H1 (cell line): ENCODE results near the gene INVS. TPM values are rescaled to one million over a fixed set of nuclear protein-coding genes. Genes with fewer than 3 reads are reported as not detected.
A peak's percentile ranks its signal among the peaks of the same experiment; 100 is the strongest.

ENCODE experiments used
- ASH2L ChIP-seq: fragments of 200-600, 300-600 bp; sonication (generic); IDR thresholded peaks from one replicate; pipeline ENCODE4 v1.7.1; 2017; ENCODE audit warnings: low read length
- CBX8 ChIP-seq: fragments of 300-800, 300-1000 bp; sonication (generic); IDR thresholded peaks from 2 replicates; pipeline ENCODE4 v1.7.1; 2016; ENCODE audit warnings: low read depth, low read length, borderline replicate concordance
- POLR2A ChIP-seq, 2 experiments: IDR thresholded peaks; 1 replicate in 1 of 2; 2 replicates in 1 of 2; pipeline ENCODE4 v1.6.1; 2011; ENCODE audit warnings: low read depth in 2 of 2, low read length in 2 of 2, mild to moderate bottlenecking in 2 of 2; ENCODE audit errors: control extremely low read depth in 1 of 2
- RAD21 ChIP-seq, 2 experiments: IDR thresholded peaks in 1 of 2; conservative IDR thresholded peaks in 1 of 2; 2 replicates each; pipeline ENCODE4 v1.6.1; 2011; ENCODE audit warnings: low read depth in 2 of 2, low read length in 2 of 2, improper control_type of control experiment in 1 of 2, inconsistent platforms in 1 of 2, mild to moderate bottlenecking in 1 of 2, moderate library complexity in 1 of 2
- SIN3A ChIP-seq, 2 experiments: IDR thresholded peaks in 1 of 2; conservative IDR thresholded peaks in 1 of 2; 2 replicates each; pipeline ENCODE4 v1.6.1; 2011 to 2012; ENCODE audit warnings: low read length in 2 of 2, improper control_type of control experiment in 1 of 2, low read depth in 1 of 2, mild to moderate bottlenecking in 1 of 2
- SP1 ChIP-seq: IDR thresholded peaks from 2 replicates; pipeline ENCODE4 v1.6.1; 2011; ENCODE audit warnings: low read depth, low read length
- polyA plus RNA-seq, 7 experiments: library from polyadenylated mRNA; depleted of rRNA in 3 of 7; stranded (reverse) in 5 of 7; unstranded in 2 of 7; fragments of >200 nt in 5 of 7; fragments of 200-250 nt in 2 of 7; gene quantifications; 1 replicate in 5 of 7; 2 replicates in 1 of 7; 4 replicates in 1 of 7; pipeline versions ENCODE4 v1.2.1 to v1.2.3, GENCODE V29; 2011 to 2013; ENCODE audit warnings: missing spikeins in 2 of 7, mixed read lengths in 2 of 7
- total RNA-seq: library from RNA; stranded (reverse); fragmentation: NEBNext Ultra II Directional; extraction: Animal tissue kit (Norgen Biotek cat#: 25700); gene quantifications from 2 replicates; pipeline ENCODE4 v1.2.1, GENCODE V29; 2021
- TF ChIP-seq, protein P1 (sequence below): fragments of 300-600 bp; sonication (generic); IDR thresholded peaks from 2 replicates; pipeline ENCODE4 v1.7.1; 2012; ENCODE audit warnings: low read length, moderate library complexity, mild to moderate bottlenecking, inconsistent platforms; ENCODE audit not compliant: insufficient replicate concordance
- TF ChIP-seq, protein P2 (sequence below), 3 experiments: IDR thresholded peaks; 1 replicate in 2 of 3; 2 replicates in 1 of 3; pipeline versions ENCODE4 v1.5.1 to v1.6.1; 2011; ENCODE audit warnings: low read length in 3 of 3, mild to moderate bottlenecking in 3 of 3, inconsistent platforms in 2 of 3, low read depth in 1 of 3, moderate library complexity in 1 of 3; ENCODE audit not compliant: insufficient read depth in 1 of 3; ENCODE audit errors: control extremely low read depth in 1 of 3

Gene INVS
- total and polyA plus RNA-seq, 2 of the 8 experiments (the other 6 are each of a cell fraction or from before 2014, with no cell fraction given), result 4.1 to 6.9 TPM

DNA sequence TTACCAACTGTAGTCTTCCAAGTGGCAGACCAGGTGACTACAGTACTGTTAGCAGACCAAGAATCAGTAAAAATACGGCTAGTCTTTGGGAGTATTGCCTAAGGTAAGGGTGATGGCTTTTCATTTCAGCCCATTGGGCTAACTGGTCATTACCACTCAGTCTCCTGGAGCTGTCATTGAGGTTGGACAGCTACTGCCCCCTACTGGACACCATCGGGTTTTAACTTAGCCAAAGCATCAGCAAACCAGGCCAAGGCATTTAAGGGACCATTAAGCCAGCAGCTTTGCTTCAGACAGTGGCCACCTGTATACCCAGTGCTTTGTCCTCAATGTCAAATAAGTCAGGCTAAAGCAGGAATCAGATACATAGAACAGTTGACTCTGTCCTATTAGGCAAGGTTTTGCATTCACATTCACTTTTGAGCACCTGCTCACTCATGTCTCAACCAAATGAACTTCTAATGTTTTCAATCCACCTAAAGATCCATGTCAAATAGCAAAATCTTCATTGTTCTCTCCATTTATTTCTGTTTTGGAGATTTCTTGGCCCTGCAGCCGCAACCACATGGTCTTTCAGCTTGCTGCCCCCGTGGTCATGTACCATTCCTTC is 117.2 kb downstream of the INVS start (continued):
- TF ChIP-seq, protein P1, sequence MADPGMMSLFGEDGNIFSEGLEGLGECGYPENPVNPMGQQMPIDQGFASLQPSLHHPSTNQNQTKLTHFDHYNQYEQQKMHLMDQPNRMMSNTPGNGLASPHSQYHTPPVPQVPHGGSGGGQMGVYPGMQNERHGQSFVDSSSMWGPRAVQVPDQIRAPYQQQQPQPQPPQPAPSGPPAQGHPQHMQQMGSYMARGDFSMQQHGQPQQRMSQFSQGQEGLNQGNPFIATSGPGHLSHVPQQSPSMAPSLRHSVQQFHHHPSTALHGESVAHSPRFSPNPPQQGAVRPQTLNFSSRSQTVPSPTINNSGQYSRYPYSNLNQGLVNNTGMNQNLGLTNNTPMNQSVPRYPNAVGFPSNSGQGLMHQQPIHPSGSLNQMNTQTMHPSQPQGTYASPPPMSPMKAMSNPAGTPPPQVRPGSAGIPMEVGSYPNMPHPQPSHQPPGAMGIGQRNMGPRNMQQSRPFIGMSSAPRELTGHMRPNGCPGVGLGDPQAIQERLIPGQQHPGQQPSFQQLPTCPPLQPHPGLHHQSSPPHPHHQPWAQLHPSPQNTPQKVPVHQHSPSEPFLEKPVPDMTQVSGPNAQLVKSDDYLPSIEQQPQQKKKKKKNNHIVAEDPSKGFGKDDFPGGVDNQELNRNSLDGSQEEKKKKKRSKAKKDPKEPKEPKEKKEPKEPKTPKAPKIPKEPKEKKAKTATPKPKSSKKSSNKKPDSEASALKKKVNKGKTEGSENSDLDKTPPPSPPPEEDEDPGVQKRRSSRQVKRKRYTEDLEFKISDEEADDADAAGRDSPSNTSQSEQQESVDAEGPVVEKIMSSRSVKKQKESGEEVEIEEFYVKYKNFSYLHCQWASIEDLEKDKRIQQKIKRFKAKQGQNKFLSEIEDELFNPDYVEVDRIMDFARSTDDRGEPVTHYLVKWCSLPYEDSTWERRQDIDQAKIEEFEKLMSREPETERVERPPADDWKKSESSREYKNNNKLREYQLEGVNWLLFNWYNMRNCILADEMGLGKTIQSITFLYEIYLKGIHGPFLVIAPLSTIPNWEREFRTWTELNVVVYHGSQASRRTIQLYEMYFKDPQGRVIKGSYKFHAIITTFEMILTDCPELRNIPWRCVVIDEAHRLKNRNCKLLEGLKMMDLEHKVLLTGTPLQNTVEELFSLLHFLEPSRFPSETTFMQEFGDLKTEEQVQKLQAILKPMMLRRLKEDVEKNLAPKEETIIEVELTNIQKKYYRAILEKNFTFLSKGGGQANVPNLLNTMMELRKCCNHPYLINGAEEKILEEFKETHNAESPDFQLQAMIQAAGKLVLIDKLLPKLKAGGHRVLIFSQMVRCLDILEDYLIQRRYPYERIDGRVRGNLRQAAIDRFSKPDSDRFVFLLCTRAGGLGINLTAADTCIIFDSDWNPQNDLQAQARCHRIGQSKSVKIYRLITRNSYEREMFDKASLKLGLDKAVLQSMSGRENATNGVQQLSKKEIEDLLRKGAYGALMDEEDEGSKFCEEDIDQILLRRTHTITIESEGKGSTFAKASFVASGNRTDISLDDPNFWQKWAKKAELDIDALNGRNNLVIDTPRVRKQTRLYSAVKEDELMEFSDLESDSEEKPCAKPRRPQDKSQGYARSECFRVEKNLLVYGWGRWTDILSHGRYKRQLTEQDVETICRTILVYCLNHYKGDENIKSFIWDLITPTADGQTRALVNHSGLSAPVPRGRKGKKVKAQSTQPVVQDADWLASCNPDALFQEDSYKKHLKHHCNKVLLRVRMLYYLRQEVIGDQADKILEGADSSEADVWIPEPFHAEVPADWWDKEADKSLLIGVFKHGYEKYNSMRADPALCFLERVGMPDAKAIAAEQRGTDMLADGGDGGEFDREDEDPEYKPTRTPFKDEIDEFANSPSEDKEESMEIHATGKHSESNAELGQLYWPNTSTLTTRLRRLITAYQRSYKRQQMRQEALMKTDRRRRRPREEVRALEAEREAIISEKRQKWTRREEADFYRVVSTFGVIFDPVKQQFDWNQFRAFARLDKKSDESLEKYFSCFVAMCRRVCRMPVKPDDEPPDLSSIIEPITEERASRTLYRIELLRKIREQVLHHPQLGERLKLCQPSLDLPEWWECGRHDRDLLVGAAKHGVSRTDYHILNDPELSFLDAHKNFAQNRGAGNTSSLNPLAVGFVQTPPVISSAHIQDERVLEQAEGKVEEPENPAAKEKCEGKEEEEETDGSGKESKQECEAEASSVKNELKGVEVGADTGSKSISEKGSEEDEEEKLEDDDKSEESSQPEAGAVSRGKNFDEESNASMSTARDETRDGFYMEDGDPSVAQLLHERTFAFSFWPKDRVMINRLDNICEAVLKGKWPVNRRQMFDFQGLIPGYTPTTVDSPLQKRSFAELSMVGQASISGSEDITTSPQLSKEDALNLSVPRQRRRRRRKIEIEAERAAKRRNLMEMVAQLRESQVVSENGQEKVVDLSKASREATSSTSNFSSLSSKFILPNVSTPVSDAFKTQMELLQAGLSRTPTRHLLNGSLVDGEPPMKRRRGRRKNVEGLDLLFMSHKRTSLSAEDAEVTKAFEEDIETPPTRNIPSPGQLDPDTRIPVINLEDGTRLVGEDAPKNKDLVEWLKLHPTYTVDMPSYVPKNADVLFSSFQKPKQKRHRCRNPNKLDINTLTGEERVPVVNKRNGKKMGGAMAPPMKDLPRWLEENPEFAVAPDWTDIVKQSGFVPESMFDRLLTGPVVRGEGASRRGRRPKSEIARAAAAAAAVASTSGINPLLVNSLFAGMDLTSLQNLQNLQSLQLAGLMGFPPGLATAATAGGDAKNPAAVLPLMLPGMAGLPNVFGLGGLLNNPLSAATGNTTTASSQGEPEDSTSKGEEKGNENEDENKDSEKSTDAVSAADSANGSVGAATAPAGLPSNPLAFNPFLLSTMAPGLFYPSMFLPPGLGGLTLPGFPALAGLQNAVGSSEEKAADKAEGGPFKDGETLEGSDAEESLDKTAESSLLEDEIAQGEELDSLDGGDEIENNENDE, result no peak
- peak; percentile 94 to 95 for TF ChIP-seq RAD21 (IDR thresholded peaks at IDR 0.05 in 1 of 2, conservative IDR thresholded peaks at IDR 0.05 in 1 of 2; ENCODE audit: low read depth in 2 of 2, low read length in 2 of 2)
- TF ChIP-seq ASH2L, result no peak
- no peak for TF ChIP-seq SP1
- TF ChIP-seq SIN3A (conservative IDR thresholded peaks at IDR 0.05 in 1 of 2, IDR thresholded peaks at IDR 0.05 in 1 of 2; ENCODE audit: low read depth in 1 of 2, low read length in 2 of 2), result 0 out of 4 replicates have a peak, but pooled peaks of 1 of the 2 experiments have one; percentile 22
- no peak for TF ChIP-seq POLR2A (IDR thresholded peaks at IDR 0.05; ENCODE audit: control extremely low read depth in 1 of 2, low read depth in 2 of 2, low read length in 2 of 2)
- TF ChIP-seq CBX8, result no peak
- TF ChIP-seq, protein P2, sequence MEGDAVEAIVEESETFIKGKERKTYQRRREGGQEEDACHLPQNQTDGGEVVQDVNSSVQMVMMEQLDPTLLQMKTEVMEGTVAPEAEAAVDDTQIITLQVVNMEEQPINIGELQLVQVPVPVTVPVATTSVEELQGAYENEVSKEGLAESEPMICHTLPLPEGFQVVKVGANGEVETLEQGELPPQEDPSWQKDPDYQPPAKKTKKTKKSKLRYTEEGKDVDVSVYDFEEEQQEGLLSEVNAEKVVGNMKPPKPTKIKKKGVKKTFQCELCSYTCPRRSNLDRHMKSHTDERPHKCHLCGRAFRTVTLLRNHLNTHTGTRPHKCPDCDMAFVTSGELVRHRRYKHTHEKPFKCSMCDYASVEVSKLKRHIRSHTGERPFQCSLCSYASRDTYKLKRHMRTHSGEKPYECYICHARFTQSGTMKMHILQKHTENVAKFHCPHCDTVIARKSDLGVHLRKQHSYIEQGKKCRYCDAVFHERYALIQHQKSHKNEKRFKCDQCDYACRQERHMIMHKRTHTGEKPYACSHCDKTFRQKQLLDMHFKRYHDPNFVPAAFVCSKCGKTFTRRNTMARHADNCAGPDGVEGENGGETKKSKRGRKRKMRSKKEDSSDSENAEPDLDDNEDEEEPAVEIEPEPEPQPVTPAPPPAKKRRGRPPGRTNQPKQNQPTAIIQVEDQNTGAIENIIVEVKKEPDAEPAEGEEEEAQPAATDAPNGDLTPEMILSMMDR (IDR thresholded peaks at IDR 0.05; ENCODE audit: control extremely low read depth in 1 of 3, insufficient read depth in 1 of 3, low read depth in 1 of 3, low read length in 3 of 3), result peak; percentile 71 to 94 (median 88)
